GM12873 (cell line): ENCODE results near the gene PARD3B.

Experiments
- TF ChIP-seq, protein P1 (sequence below): IDR thresholded peaks from 2 replicates; pipeline ENCODE4 v1.5.1; 2012; ENCODE audit warnings: low read depth, mild to moderate bottlenecking, moderate library complexity, low read length, control low read depth; ENCODE audit not compliant: insufficient read depth; ENCODE audit errors: missing control alignments

Gene PARD3B

GRCh38 chr2:204876311-204876710 lies 331.0 kb downstream of the PARD3B start:
- TF ChIP-seq, protein P1, sequence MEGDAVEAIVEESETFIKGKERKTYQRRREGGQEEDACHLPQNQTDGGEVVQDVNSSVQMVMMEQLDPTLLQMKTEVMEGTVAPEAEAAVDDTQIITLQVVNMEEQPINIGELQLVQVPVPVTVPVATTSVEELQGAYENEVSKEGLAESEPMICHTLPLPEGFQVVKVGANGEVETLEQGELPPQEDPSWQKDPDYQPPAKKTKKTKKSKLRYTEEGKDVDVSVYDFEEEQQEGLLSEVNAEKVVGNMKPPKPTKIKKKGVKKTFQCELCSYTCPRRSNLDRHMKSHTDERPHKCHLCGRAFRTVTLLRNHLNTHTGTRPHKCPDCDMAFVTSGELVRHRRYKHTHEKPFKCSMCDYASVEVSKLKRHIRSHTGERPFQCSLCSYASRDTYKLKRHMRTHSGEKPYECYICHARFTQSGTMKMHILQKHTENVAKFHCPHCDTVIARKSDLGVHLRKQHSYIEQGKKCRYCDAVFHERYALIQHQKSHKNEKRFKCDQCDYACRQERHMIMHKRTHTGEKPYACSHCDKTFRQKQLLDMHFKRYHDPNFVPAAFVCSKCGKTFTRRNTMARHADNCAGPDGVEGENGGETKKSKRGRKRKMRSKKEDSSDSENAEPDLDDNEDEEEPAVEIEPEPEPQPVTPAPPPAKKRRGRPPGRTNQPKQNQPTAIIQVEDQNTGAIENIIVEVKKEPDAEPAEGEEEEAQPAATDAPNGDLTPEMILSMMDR: no peak

DNA sequence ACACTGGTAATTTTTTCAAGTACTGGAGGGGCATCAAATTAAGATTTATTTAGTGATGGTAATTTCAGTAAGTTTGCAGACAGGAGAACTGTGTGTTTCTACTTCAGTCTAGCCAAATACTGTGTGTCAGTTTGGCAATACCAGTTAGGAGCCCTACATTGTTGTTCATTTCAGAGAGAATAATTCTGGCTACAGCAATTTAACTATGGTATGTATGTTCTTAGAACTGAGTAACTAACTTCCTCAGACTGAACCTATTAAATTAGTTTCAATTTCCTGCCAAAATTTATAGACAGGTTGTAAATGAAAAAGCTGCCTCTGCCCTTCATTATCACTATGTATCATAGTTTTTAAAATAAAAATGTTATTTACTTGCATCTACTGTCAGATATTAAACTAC lies 332.4 kb downstream of the PARD3B start:
- TF ChIP-seq, protein P1: no peak

DNA sequence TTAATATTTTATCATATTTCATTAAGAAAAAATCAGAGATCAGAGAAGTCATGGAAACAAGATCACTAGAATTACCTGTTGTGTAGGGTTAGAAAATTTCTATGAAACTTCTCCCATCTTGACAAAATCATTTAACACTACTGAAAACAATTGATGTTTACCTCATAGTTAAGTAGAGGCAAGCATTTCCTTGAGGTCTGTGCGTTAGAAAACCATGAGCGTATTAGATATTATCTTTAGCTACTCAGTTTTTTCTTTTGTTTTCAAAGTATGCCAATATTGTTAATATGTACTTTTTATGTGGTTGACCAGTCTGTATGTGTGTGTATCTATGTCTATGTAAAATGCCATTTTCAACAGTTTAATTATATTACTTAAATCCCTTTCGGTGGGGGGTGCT lies 335.7 kb downstream of the PARD3B start:
- TF ChIP-seq, protein P1: no peak

- TF ChIP-seq, protein P1: no peak
Measured at GRCh38 chr2:204881655-204882054, 336.4 kb downstream of the PARD3B start.

DNA sequence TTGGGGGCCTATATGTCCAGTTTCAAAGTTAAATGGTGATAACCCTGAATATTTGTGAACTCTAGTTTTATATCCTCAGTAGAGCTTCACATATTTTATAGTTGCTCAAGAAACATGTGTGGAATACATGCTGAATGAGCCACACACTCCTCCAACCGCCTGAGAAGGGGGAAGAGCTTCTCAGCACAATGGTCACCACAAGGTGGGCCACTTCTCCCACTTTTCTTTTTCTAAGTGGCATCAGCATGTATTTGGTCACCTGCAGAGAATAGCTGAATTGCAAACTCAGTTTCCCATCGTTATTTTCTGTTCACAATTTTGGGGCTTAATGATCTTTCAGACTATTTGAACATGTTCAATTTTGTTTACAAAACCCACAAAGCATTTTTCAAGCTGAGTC lies 340.5 kb downstream of the PARD3B start:
- TF ChIP-seq, protein P1: no peak

- TF ChIP-seq, protein P1: no peak
Measured at GRCh38 chr2:204886713-204887112, 341.4 kb downstream of the PARD3B start.

GRCh38 chr2:204888222-204888621 lies 342.9 kb downstream of the PARD3B start:
- TF ChIP-seq, protein P1: no peak

GRCh38 chr2:204890680-204891079 lies 345.4 kb downstream of the PARD3B start:
- TF ChIP-seq, protein P1: no peak
